ENCODE data around the gene ABCF2. TPM values are rescaled to one million over a fixed set of nuclear protein-coding genes. Genes with fewer than 3 reads are reported as not detected.

ABCF2 gene
- total and polyA plus RNA-seq, 4 donors = 6.3 to 15.6 (median 10.5) TPM

DNA sequence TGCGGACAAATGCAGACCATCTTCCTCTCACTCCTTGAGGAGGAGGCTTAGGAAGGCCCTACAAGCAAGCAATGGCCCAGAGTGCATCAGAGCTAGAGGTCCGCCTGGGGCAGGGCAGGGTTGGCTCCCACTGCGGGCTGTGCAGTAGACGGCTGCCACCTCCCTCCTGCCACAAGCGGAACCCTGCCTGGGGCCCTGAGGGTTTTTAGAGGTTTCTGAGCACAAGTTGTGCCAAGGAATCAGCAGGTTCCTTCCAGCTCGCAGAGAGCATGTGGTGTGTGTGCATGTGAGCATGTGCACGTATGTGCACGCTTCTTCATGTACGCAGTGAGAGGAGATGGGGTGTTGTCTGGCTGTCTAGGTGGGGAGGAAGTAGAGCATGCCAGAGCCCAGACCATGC is 47.4 kb upstream of the ABCF2 start:
- WGBS = 95% methylated on average over 9 of the region's 9 CpGs
- no peak overlapping the region for H3K27ac ChIP-seq (ENCODE audit: low read depth in 1 of 2, low read length in 2 of 2)
- no peak overlapping the region for H3K9ac ChIP-seq (ENCODE audit: low read depth in 1 of 2, low read length in 2 of 2)
- H3K27me3 ChIP-seq (ENCODE audit: control insufficient read depth in 4 of 4, insufficient read depth in 4 of 4, low read length in 3 of 4) = peaks cover 0 to 4% (median 0%) of the 10 kb centered on the region in 4 donors
- no peak overlapping the region for H3K4me3 ChIP-seq (ENCODE audit: low read depth in 1 of 3, low read length in 3 of 3)
- peaks cover 0 to 6% (median 0%) of the 10 kb centered on the region in 4 donors for H3K4me1 ChIP-seq (ENCODE audit: control insufficient read depth in 4 of 4, insufficient read depth in 4 of 4, low read length in 3 of 4)
- TF ChIP-seq TAF1 (conservative IDR thresholded peaks at IDR 0.05) (no peak), HNF4G (IDR thresholded peaks at IDR 0.05) (no peak), JUND (IDR thresholded peaks at IDR 0.05) (no peak), SP1 (IDR thresholded peaks at IDR 0.05) (no peak), RXRA (IDR thresholded peaks at IDR 0.05) (no peak), EGR1 (IDR thresholded peaks at IDR 0.05; ENCODE audit: low read depth in 2 of 2) (no peak), RAD21 (IDR thresholded peaks at IDR 0.05) (no peak), YY1 (IDR thresholded peaks at IDR 0.05) (no peak), FOXA1 (IDR thresholded peaks at IDR 0.05) (no peak)
- TF ChIP-seq, protein P1, sequence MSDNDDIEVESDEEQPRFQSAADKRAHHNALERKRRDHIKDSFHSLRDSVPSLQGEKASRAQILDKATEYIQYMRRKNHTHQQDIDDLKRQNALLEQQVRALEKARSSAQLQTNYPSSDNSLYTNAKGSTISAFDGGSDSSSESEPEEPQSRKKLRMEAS (IDR thresholded peaks at IDR 0.05) = no peak
- TF ChIP-seq, protein P2, sequence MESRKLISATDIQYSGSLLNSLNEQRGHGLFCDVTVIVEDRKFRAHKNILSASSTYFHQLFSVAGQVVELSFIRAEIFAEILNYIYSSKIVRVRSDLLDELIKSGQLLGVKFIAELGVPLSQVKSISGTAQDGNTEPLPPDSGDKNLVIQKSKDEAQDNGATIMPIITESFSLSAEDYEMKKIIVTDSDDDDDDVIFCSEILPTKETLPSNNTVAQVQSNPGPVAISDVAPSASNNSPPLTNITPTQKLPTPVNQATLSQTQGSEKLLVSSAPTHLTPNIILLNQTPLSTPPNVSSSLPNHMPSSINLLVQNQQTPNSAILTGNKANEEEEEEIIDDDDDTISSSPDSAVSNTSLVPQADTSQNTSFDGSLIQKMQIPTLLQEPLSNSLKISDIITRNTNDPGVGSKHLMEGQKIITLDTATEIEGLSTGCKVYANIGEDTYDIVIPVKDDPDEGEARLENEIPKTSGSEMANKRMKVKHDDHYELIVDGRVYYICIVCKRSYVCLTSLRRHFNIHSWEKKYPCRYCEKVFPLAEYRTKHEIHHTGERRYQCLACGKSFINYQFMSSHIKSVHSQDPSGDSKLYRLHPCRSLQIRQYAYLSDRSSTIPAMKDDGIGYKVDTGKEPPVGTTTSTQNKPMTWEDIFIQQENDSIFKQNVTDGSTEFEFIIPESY (IDR thresholded peaks at IDR 0.05) = no peak
- TF ChIP-seq, protein P3, sequence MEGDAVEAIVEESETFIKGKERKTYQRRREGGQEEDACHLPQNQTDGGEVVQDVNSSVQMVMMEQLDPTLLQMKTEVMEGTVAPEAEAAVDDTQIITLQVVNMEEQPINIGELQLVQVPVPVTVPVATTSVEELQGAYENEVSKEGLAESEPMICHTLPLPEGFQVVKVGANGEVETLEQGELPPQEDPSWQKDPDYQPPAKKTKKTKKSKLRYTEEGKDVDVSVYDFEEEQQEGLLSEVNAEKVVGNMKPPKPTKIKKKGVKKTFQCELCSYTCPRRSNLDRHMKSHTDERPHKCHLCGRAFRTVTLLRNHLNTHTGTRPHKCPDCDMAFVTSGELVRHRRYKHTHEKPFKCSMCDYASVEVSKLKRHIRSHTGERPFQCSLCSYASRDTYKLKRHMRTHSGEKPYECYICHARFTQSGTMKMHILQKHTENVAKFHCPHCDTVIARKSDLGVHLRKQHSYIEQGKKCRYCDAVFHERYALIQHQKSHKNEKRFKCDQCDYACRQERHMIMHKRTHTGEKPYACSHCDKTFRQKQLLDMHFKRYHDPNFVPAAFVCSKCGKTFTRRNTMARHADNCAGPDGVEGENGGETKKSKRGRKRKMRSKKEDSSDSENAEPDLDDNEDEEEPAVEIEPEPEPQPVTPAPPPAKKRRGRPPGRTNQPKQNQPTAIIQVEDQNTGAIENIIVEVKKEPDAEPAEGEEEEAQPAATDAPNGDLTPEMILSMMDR (IDR thresholded peaks at IDR 0.05; ENCODE audit: low read depth, low read length, missing input control) = no peak
- no peaks in the 10 kb centered on the region for H3K9me3 ChIP-seq (ENCODE audit: control insufficient read depth in 4 of 4, low read length in 3 of 4)
- no peak for DNase-seq (ENCODE audit: low spot score)
- H3K36me3 ChIP-seq (ENCODE audit: control insufficient read depth in 4 of 4, insufficient read depth in 3 of 4, low read depth in 1 of 4, low read length in 3 of 4) = no peaks in the 10 kb centered on the region

DNA sequence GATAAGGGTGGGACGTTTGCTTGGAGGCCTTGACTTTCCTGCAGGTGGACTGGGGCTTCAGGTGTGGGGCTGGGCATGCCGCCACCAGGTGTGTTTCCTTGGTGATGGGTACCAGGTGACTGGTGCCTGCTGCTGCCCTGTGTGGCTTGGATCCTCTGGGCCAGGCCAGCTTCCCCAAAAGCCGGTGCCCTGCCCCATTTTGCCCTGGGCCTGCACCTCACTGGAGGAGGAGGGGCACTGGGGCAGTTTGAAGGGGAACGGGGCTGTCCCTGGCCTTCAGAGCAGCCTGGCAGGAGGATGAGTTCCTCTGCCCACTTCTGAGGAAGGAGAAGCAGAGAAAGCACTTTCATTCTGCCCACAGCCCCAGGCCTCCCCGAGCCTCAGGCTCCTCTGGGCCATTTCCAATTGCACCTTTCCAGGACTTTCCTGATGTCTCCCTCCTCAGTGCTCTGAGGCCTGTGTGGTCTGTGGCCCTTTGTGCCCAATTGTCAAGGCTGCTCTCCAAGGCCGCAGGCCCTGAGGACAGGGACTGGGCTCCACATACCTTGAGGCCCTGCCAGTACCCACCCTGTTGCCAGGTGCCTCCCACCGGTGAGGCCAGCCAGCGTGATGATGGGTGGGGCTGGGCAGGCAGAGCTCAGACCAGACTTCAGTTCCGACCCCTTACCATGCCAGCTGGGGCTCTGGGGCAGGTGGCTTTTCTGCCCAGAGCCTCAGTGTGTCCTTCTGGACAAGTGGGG is 46.8 kb upstream of the ABCF2 start:
- Histone ChIP-seq H3K9ac (ENCODE audit: low read depth in 1 of 2, low read length in 2 of 2) (no peak overlapping the region), H3K4me3 (ENCODE audit: low read depth in 1 of 3, low read length in 3 of 3) (no peak overlapping the region)
- no peak for DNase-seq (ENCODE audit: low spot score)

More for the DNA sequence above, 46.8 kb upstream of the ABCF2 start:
- Histone ChIP-seq H3K36me3 (ENCODE audit: control insufficient read depth in 4 of 4, insufficient read depth in 3 of 4, low read depth in 1 of 4, low read length in 3 of 4) (no peaks in the 10 kb centered on the region), H3K27ac (ENCODE audit: low read depth in 1 of 2, low read length in 2 of 2) (no peak overlapping the region), H3K9me3 (ENCODE audit: control insufficient read depth in 4 of 4, low read length in 3 of 4) (no peaks in the 10 kb centered on the region), H3K27me3 (ENCODE audit: control insufficient read depth in 4 of 4, insufficient read depth in 4 of 4, low read length in 3 of 4) (peaks cover 0 to 4% (median 0%) of the 10 kb centered on the region in 4 donors), H3K4me1 (ENCODE audit: control insufficient read depth in 4 of 4, insufficient read depth in 4 of 4, low read length in 3 of 4) (peaks cover 0 to 6% (median 0%) of the 10 kb centered on the region in 4 donors)
- TF ChIP-seq NR2F2 (IDR thresholded peaks at IDR 0.05) (no peak), GABPA (IDR thresholded peaks at IDR 0.05 in 1 of 2, conservative IDR thresholded peaks at IDR 0.05 in 1 of 2) (no peak), RAD21 (IDR thresholded peaks at IDR 0.05) (no peak), HNF4A (conservative IDR thresholded peaks at IDR 0.05) (no peak), EGR1 (IDR thresholded peaks at IDR 0.05; ENCODE audit: low read depth in 2 of 2) (no peak), SP1 (IDR thresholded peaks at IDR 0.05) (no peak), RXRA (IDR thresholded peaks at IDR 0.05) (no peak)
- TF ChIP-seq, protein P4, sequence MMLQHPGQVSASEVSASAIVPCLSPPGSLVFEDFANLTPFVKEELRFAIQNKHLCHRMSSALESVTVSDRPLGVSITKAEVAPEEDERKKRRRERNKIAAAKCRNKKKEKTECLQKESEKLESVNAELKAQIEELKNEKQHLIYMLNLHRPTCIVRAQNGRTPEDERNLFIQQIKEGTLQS (IDR thresholded peaks at IDR 0.05) = no peak
- WGBS = 81% methylated on average over 9 of the region's 9 CpGs
